NCI-H2107 (cell line): ENCODE data around the gene NME7.
"Not testable (repeated sequence)": the region's sequence is repeated elsewhere in the genome, so short reads cannot be mapped to it uniquely, and the experiment has no call there.

Experiments
- DNase-seq: peaks from one replicate; lab custom pipeline; 2025; lab: John Stamatoyannopoulos, UW

NME7 gene

GRCh38 chr1:169126335-169126734 is 241.3 kb downstream of the NME7 start:
- DNase-seq: no peak

- DNase-seq: not testable (repeated sequence)
Observed at GRCh38 chr1:169125597-169125996, 242.0 kb downstream of the NME7 start.

- DNase-seq: no peak
Observed at GRCh38 chr1:169124459-169124858, 243.1 kb downstream of the NME7 start.

GRCh38 chr1:169122976-169123375 is 244.6 kb downstream of the NME7 start:
- no peak for DNase-seq

GRCh38 chr1:169121146-169121923 is 246.3 kb downstream of the NME7 start:
- DNase-seq: no peak

GRCh38 chr1:169120066-169120465 is 247.5 kb downstream of the NME7 start:
- DNase-seq: no peak

- no peak for DNase-seq
Observed at GRCh38 chr1:169119405-169119804, 248.2 kb downstream of the NME7 start.

GRCh38 chr1:169118227-169118626 is 249.4 kb downstream of the NME7 start:
- no peak for DNase-seq

GRCh38 chr1:169117599-169117998 is 250.0 kb downstream of the NME7 start:
- DNase-seq: no peak

GRCh38 chr1:169117014-169117413 is 250.6 kb downstream of the NME7 start:
- DNase-seq: no peak

GRCh38 chr1:169115891-169116585 is 251.6 kb downstream of the NME7 start:
- no peak for DNase-seq

- DNase-seq: no peak
Observed at GRCh38 chr1:169113613-169114119, 253.9 kb downstream of the NME7 start.

GRCh38 chr1:169112241-169112640 is 255.4 kb downstream of the NME7 start:
- DNase-seq: no peak

- DNase-seq: no peak
Observed at GRCh38 chr1:169111472-169111871, 256.1 kb downstream of the NME7 start.

GRCh38 chr1:169110689-169111447 is 256.7 kb downstream of the NME7 start:
- DNase-seq: no peak

GRCh38 chr1:169110236-169110635 is 257.4 kb downstream of the NME7 start:
- no peak for DNase-seq

GRCh38 chr1:169109561-169110134 is 257.9 kb downstream of the NME7 start:
- DNase-seq: peak; percentile 16

- no peak for DNase-seq
Observed at GRCh38 chr1:169108863-169109560, 258.6 kb downstream of the NME7 start.

- DNase-seq: no peak
Observed at GRCh38 chr1:169108223-169108622, 259.4 kb downstream of the NME7 start.

- DNase-seq: no peak
Observed at GRCh38 chr1:169107603-169108208, 259.9 kb downstream of the NME7 start.
